ENCODE data around the gene CNOT8. TPM values are rescaled to one million over a fixed set of nuclear protein-coding genes. Genes with fewer than 3 reads are reported as not detected.
"Not testable (repeated sequence)": the region's sequence is repeated elsewhere in the genome, so short reads cannot be mapped to it uniquely, and the experiment has no call there.

The CNOT8 gene
- total and polyA plus RNA-seq, 2 donors (not counting 3 experiments of a cell fraction or from before 2014, with no cell fraction given) = 42.6 to 53.7 TPM

GRCh38 chr5:154820383-154820782 lies 38.0 kb upstream of the CNOT8 start:
- Histone ChIP-seq H3K9me1 (replicated peaks; ENCODE audit: control insufficient read depth, extremely low read depth, insufficient read depth, low read length) (no peaks in the 10 kb centered on the region), H3K27me3 (ENCODE audit: control insufficient read depth in 2 of 2, insufficient read depth in 2 of 2, low read length in 2 of 2) (no peaks in the 10 kb centered on the region), H4K20me1 (replicated peaks; ENCODE audit: control insufficient read depth, extremely low read depth, insufficient read depth, low read length) (no peaks in the 10 kb centered on the region), H3K4me1 (ENCODE audit: control insufficient read depth, extremely low read depth, insufficient read depth, low read length) (peaks cover 3% of the 10 kb centered on the region), H3K79me2 (ENCODE audit: control insufficient read depth, insufficient read depth, low read length) (no peaks in the 10 kb centered on the region), H2AFZ (ENCODE audit: low read depth, low read length) (no peak overlapping the region), H3K4me2 (ENCODE audit: insufficient read depth, low read length) (no peak overlapping the region), H3K9ac (replicated peaks; ENCODE audit: extremely low read depth, insufficient read depth, low read length) (no peak overlapping the region), H3K4me3 (replicated peaks in 1 of 3; ENCODE audit: insufficient read depth in 1 of 3, low read depth in 1 of 3, low read length in 3 of 3) (no peak overlapping the region), H3K36me3 (ENCODE audit: control insufficient read depth in 2 of 2, extremely low read depth in 1 of 2, insufficient read depth in 2 of 2, low read length in 2 of 2) (peaks cover 4 to 23% of the 10 kb centered on the region in 2 experiments), H3K27ac (ENCODE audit: insufficient read depth, low read depth, low read length) (no peak overlapping the region), H3K9me3 (replicated peaks; ENCODE audit: control insufficient read depth, insufficient read depth, low read length) (no peaks in the 10 kb centered on the region)
- intact Hi-C loops (cut with micrococcal nuclease) = no loop called here
- ChIA-PET CTCF (no interaction called here), POLR2A (interaction anchor here (0.6 kb wide), 1 partner anchor 88 kb away, joined by 7 read pairs; no protein-coding TSS in a partner anchor)
- TF ChIP-seq MYC (IDR thresholded peaks at IDR 0.05; ENCODE audit: low read depth, low read length) = no peak
- TF ChIP-seq CTCF (IDR thresholded peaks at IDR 0.05; ENCODE audit: extremely low read depth in 1 of 2, insufficient read depth in 1 of 2, low read depth in 1 of 2, low read length in 2 of 2) = no peak
- no peak for TF ChIP-seq EZH2 (IDR thresholded peaks at IDR 0.05; ENCODE audit: borderline replicate concordance, low read depth, low read length, severe bottlenecking)
- no peak for TF ChIP-seq POLR2AphosphoS5 (IDR thresholded peaks at IDR 0.05; ENCODE audit: insufficient read depth, low read depth, low read length)
- TF ChIP-seq FOS (IDR thresholded peaks at IDR 0.05; ENCODE audit: borderline replicate concordance, insufficient read depth, low read length) = no peak
- no TSS peak for BruUV-seq (replicated peaks)
- dilution Hi-C loops (cut with MboI; ENCODE audit: extremely low pct_ligation_motif_present, low sequenced_read_pairs) = no loop called here
- FAIRE-seq (no peak), DNase-seq (ENCODE audit: low read depth, low spot score) (no peak)

DNA sequence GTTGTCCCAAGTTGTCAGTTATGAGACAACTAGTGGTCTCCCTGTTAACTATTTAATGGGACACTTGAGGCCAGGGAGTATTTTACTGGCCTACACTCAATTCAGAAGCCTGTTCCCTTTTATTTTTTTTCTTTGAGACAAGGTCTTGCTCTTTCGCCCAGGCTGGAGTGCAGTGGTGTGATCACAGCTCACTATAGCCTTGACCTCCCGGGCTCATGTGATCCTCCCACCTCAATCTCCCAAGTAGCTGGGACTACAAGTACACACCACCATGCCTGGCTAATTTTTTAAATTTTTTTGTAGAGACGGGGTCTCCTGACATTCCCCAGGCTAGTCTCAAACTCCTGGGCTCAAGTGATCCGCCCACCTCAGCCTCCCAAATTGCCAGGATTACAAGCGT lies 35.5 kb upstream of the CNOT8 start:
- DNase-seq (ENCODE audit: low read depth, low spot score); H3K9me3 ChIP-seq (replicated peaks; ENCODE audit: control insufficient read depth, insufficient read depth, low read length); H4K20me1 ChIP-seq (replicated peaks; ENCODE audit: control insufficient read depth, extremely low read depth, insufficient read depth, low read length); FAIRE-seq; H3K9me1 ChIP-seq (replicated peaks; ENCODE audit: control insufficient read depth, extremely low read depth, insufficient read depth, low read length); H3K79me2 ChIP-seq (ENCODE audit: control insufficient read depth, insufficient read depth, low read length); H3K27ac ChIP-seq (ENCODE audit: insufficient read depth, low read depth, low read length); H3K4me1 ChIP-seq (ENCODE audit: control insufficient read depth, extremely low read depth, insufficient read depth, low read length); POLR2A ChIA-PET; dilution Hi-C loops (cut with MboI; ENCODE audit: extremely low pct_ligation_motif_present, low sequenced_read_pairs); H3K4me2 ChIP-seq (ENCODE audit: insufficient read depth, low read length); H2AFZ ChIP-seq (ENCODE audit: low read depth, low read length); BruUV-seq (replicated peaks); H3K4me3 ChIP-seq (replicated peaks in 1 of 3; ENCODE audit: insufficient read depth in 1 of 3, low read depth in 1 of 3, low read length in 3 of 3); H3K27me3 ChIP-seq (ENCODE audit: control insufficient read depth in 2 of 2, insufficient read depth in 2 of 2, low read length in 2 of 2); H3K9ac ChIP-seq (replicated peaks; ENCODE audit: extremely low read depth, insufficient read depth, low read length); intact Hi-C loops (cut with micrococcal nuclease): not testable (repeated sequence)
- H3K36me3 ChIP-seq (ENCODE audit: control insufficient read depth in 2 of 2, extremely low read depth in 1 of 2, insufficient read depth in 2 of 2, low read length in 2 of 2) = peaks cover 0 to 15% of the 10 kb centered on the region in 2 experiments
- CTCF ChIA-PET = interaction anchor here (1.6 kb wide), 1 partner anchor 11 kb away, joined by 3 read pairs; no protein-coding TSS in a partner anchor

Data from endothelial cell of umbilical vein (primary cell).